WTC11 (cell line): ENCODE results near the gene SH3BGRL.

Source experiments
- CBFB ChIP-seq: sonication (generic); formaldehyde crosslinking; IDR thresholded peaks from 2 replicates; pipeline ENCODE4 v1.8.1; 2022; ENCODE audit warnings: mild to moderate bottlenecking, low read depth, missing genetic modification reagents
- CTCF ChIP-seq: fragments of 200-600 bp; IDR thresholded peaks from 2 replicates; pipeline ENCODE4 v1.8.0; 2022; ENCODE audit warnings: antibody characterized with exemption
- ELF4 ChIP-seq: sonication (generic); formaldehyde crosslinking; IDR thresholded peaks from 2 replicates; pipeline ENCODE4 v1.8.1; 2022; ENCODE audit warnings: low read depth, mild to moderate bottlenecking, moderate library complexity, missing genetic modification reagents
- IRF1 ChIP-seq: sonication (generic); formaldehyde crosslinking; IDR thresholded peaks from 2 replicates; pipeline ENCODE4 v1.8.0; 2023; ENCODE audit warnings: missing genetic modification reagents
- MAX ChIP-seq: sonication (generic); formaldehyde crosslinking; IDR thresholded peaks from 2 replicates; pipeline ENCODE4 v1.8.0; 2022; ENCODE audit warnings: mild to moderate bottlenecking, missing genetic modification reagents
- NFATC4 ChIP-seq: fragments of 250-450 bp; sonication (Bioruptor Pico); IDR thresholded peaks from 2 replicates; pipeline ENCODE4 v1.9.0; 2021; ENCODE audit warnings: mild to moderate bottlenecking
- NFYB ChIP-seq: sonication (generic); formaldehyde crosslinking; conservative IDR thresholded peaks from 2 replicates; pipeline ENCODE4 v1.8.0; 2022; ENCODE audit warnings: low read depth, missing genetic modification reagents
- USF2 ChIP-seq: sonication (generic); formaldehyde crosslinking; IDR thresholded peaks from 2 replicates; pipeline ENCODE4 v1.8.1; 2023; ENCODE audit warnings: mild to moderate bottlenecking, missing genetic modification reagents, moderate library complexity
- ZNF121 ChIP-seq: sonication (generic); formaldehyde crosslinking; IDR thresholded peaks from 2 replicates; pipeline ENCODE4 v1.8.0; 2023; ENCODE audit warnings: missing genetic modification reagents

- no peak for TF ChIP-seq IRF1
- no peak for TF ChIP-seq ZNF121 (CRISPR knock-in tag)
- no peak for TF ChIP-seq MAX (CRISPR knock-in tag)
- no peak for TF ChIP-seq USF2 (CRISPR knock-in tag)
- no peak for TF ChIP-seq CTCF
- TF ChIP-seq NFYB (CRISPR knock-in tag) = no peak
- no peak for TF ChIP-seq NFATC4 (CRISPR knock-in tag)
- TF ChIP-seq ELF4 = no peak
- TF ChIP-seq CBFB (CRISPR knock-in tag) = no peak
Observed at GRCh38 chrX:81336455-81337152, 134.7 kb downstream of the SH3BGRL start.
